Activated T-helper 1 cell treated with anti-CD3 and anti-CD28 coated beads, Interleukin-12 subunit alpha, Interleukin-12 subunit beta, Interleukin-2, Interleukin-4 antibody, amounts not matched to agents 30 ng/mL and 10 ng/mL and 1 ng/mL, durations not matched to agents 14 hours and 24 hours and 36 hours (primary cell): Measurements from ENCODE around the gene ARPP21. TPM values are rescaled to one million over a fixed set of nuclear protein-coding genes. Genes with fewer than 3 reads are reported as not detected.

Experiments used
- DNase-seq: peaks from one replicate; pipeline ENCODE4 v3.0.0; 2021; ENCODE audit warnings: low spot score
- H3K27ac Mint-ChIP-seq: one replicate; pipeline ENCODE4 v1.8.0; 2021; ENCODE audit warnings: mild to moderate bottlenecking, mixed read lengths
- H3K27me3 Mint-ChIP-seq: one replicate; pipeline ENCODE4 v1.8.0; 2022; ENCODE audit warnings: mild to moderate bottlenecking, moderate library complexity, mixed read lengths; ENCODE audit not compliant: insufficient read depth
- H3K36me3 Mint-ChIP-seq: one replicate; pipeline ENCODE4 v1.8.0; 2021; ENCODE audit warnings: low read depth, mixed read lengths
- H3K4me1 Mint-ChIP-seq: one replicate; pipeline ENCODE4 v1.8.0; 2021; ENCODE audit warnings: low read depth, mixed read lengths
- H3K4me3 Mint-ChIP-seq: one replicate; pipeline ENCODE4 v1.8.0; 2021; ENCODE audit warnings: mild to moderate bottlenecking, moderate library complexity, mixed read lengths
- H3K9me3 Mint-ChIP-seq: one replicate; pipeline ENCODE4 v1.8.0; 2021; ENCODE audit warnings: mixed read lengths
- intact Hi-C: fragments of 100-400 bp; cut with micrococcal nuclease; formaldehyde crosslinking; loops from one replicate; pipeline ENCODE4 v1.15.1; 2024
- total RNA-seq: library from RNA; stranded (reverse); gene quantifications from 2 replicates; pipeline ENCODE4 v1.2.3, GENCODE V29; 2022

ARPP21 gene
- total RNA-seq, 1 donor from 2014 or later: not detected

DNA sequence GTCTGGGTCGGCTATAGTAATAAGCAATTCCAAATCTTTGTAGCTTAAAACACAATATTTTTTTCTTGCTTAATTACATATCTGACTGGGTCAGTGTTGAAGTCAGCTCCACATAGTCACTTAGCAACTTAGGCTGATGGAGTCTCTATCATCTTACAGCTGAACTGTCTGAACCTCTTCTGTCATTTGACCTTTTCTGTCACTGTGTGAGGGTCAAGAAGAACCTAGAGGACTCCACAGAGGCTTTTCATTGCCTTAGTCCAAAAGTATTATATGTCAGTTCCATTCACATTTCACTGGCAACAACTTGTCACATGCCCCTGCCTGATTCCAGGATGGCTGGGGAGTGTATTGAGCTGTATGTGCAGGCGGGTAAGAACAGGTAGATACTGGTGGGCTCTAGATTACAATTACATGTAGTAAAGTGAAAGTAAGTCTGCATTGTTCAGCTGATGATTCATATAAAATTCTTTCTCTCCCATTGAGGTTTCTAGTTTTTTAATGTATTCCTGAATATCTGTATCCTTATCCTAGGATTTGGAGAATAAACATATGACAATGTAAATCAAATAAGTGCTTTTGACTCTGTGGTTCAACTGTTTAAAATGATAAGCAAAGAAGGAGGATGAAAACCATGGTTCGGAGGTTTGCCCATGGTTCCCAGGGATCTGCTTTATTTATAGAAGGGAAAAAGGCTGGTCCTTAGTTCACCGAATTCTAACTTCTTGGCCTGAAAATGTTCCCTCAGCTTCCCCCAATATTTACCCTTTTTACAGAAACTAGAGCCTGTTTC, 5.8 kb upstream of the ARPP21 start:
- H3K4me3 Mint-ChIP-seq: no peak overlapping the region
- intact Hi-C loops: no loop called here
- H3K4me1 Mint-ChIP-seq: no peaks in the 10 kb centered on the region
- DNase-seq: no peak
- H3K9me3 Mint-ChIP-seq: no peaks in the 10 kb centered on the region
- H3K27ac Mint-ChIP-seq: no peak overlapping the region
- peaks cover 5% of the 10 kb centered on the region for H3K27me3 Mint-ChIP-seq
- H3K36me3 Mint-ChIP-seq: no peaks in the 10 kb centered on the region

DNA sequence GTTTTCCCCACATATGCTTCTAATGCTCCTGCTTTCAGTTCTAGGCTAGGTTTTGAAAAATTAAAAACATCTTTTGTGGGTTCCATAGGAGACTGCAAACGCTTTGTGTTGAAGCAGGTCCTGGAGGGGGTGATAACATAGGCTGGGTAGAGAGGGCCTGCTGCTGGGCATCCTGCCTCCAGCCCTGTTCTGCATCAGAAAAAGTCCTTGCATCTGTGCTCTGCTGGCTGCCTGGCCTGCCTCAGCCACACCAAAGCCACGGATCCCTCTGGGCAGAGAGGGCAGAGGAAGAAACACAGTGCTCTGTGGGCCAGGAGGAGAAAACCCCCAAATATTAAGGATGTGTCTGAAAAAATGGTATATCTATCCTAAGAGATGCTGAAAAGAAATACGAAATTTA, 3.9 kb upstream of the ARPP21 start:
- intact Hi-C loops: no loop called here
- no peak for DNase-seq
- no peaks in the 10 kb centered on the region for H3K9me3 Mint-ChIP-seq
- H3K27ac Mint-ChIP-seq: no peak overlapping the region
- no peak overlapping the region for H3K4me3 Mint-ChIP-seq
- no peaks in the 10 kb centered on the region for H3K36me3 Mint-ChIP-seq
- H3K4me1 Mint-ChIP-seq: peaks cover 5% of the 10 kb centered on the region
- H3K27me3 Mint-ChIP-seq: peaks cover 18% of the 10 kb centered on the region

DNA sequence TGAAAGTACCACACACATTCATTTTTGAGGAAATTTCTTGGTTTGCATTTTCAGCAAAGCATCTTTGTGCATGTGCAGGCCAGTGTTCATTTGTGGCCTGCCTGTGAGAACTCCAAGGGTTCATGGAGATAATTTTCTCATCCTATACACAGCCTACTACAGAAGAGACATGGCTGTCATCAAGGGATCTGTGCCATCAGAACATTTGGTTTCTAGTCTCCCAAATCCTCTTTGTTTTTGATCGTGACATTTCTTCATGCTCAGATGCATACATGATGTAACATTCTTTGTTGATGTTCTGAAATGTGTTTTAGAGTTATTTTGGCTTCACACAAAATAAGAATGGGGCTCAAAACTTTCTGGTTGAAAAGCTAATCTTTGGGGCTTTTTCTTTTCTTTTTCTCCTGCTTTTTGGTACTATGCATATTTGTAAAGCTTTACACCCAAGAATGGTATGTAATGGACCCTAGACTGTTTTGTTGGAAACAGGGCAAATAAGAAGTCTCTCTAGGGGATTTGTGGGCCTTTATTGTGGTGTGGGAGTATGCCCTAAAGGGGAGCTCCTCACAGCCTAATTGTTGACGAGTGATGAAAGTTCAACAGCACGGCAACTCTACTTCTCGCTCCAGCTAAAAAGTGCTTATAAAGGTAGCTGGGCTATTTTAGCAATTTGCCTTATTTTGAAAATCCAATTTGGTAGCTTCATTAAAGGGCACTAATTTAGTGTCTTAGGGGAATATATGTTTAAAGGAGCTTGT, 3.2 kb upstream of the ARPP21 start:
- no peaks in the 10 kb centered on the region for H3K9me3 Mint-ChIP-seq
- H3K4me1 Mint-ChIP-seq: peaks cover 5% of the 10 kb centered on the region
- DNase-seq: no peak
- intact Hi-C loops: no loop called here
- H3K36me3 Mint-ChIP-seq: no peaks in the 10 kb centered on the region
- H3K27ac Mint-ChIP-seq: no peak overlapping the region
- H3K4me3 Mint-ChIP-seq: no peak overlapping the region
- H3K27me3 Mint-ChIP-seq: peaks cover 25% of the 10 kb centered on the region

DNA sequence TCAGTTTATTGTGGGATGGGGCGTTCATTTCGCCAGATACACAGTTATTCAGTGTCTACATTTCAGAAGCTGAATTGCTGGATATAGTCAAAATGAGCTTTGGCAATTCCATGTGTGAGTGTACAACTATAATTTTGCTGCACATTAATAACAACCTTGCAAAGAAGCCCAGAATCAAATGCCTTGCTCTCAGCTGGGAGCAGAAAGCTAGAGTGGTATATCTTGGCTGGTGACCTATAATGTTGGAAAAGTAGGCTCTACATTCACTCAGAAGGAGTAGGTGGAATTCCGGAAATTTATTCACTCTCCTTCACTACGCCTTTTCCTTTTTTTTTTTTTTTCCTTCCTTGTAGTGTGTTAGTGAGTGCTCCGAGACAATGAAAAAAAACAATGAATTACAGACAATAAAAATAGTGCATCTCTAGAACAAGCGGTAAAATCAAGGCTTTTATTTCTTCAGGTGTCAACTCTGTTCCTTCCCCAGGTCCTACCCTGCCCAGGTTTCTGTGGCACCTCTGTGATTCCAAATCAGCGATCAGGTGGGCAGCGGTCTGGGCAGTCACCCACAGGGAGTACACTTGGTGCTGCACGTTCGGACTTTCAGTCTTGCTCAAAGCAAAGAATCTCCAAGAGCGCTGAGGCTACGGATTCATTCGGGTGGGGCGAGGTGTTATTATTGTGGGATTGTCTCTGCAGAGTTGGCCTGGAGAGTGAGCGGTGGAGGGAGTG, 910 bp upstream of the ARPP21 start:
- Mint-ChIP-seq H3K4me1 (peaks cover 5% of the 10 kb centered on the region), H3K27me3 (peaks cover 37% of the 10 kb centered on the region), H3K36me3 (no peaks in the 10 kb centered on the region), H3K27ac (no peak overlapping the region), H3K9me3 (no peaks in the 10 kb centered on the region), H3K4me3 (no peak overlapping the region)
- intact Hi-C loops: no loop called here
- DNase-seq: no peak

DNA sequence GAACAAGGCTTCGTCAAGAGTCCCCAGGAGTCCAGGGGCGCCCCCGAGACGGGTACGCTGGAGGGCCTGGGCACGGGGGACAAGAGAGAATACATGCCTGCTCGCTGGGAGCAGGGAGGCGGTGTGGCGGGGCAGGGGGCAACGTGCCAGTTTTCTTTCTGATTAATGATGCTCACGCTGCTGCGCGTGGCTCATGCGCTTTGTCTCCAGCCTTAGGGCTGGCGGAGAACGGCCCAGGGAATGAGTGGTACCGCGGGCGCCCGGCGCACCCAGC, 408 bp upstream of the ARPP21 start:
- Mint-ChIP-seq H3K4me3 (no peak overlapping the region), H3K36me3 (no peaks in the 10 kb centered on the region)

DNA sequence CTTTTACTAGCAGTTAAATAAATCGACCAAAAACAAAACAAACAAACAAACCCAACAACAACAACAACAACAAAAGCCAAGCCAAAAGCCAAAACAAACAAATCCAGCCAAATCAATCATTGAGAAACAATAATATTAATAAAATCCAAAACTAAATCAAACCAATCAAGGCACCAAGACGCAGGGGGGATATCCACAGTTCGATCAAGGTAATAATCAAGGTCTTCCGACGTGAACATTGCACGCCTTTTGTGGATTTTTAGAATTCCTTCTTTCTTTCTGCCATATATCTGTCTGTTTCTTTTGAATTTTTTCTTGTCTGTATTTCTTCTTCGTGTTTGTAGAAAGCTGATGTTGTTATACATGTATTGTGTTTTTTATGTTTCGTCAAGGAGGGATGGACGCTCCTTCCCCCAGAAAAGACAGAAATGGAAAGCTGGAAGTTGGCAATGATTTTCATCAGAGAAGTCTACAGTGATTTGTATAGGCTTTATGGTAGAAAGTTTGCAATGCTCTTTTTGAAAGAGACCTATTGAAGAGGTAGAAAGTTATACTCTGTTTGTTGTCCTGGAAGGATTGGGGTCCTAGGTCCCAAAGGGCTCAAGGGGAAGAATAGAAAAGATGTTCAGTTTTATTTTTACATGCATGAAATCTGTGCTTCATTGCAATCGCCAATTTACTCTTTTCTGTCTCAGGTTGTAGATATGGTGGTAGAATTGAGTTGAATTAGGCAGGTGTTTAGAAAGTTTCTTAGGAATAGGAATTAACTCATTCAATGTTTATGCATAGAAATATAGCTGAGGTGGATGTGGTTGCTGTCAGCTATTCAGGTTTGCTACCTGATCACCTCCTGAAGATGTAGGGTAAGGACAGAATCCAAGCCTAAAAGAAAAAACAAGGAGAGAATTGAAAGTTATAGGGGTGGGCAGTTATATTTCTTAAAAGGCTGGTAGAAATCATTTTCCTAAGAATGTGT, 1.2 kb downstream of the ARPP21 start:
- Mint-ChIP-seq H3K27ac (no peak overlapping the region), H3K36me3 (no peaks in the 10 kb centered on the region), H3K4me1 (peaks cover 5% of the 10 kb centered on the region), H3K4me3 (no peak overlapping the region), H3K9me3 (no peaks in the 10 kb centered on the region), H3K27me3 (peaks cover 37% of the 10 kb centered on the region)
- no peak for DNase-seq
- intact Hi-C loops: no loop called here

More for the DNA sequence above, 408 bp upstream of the ARPP21 start:
- DNase-seq: no peak
- Mint-ChIP-seq H3K27ac (no peak overlapping the region), H3K27me3 (peaks cover 37% of the 10 kb centered on the region), H3K9me3 (no peaks in the 10 kb centered on the region), H3K4me1 (peaks cover 5% of the 10 kb centered on the region)
- intact Hi-C loops: no loop called here

DNA sequence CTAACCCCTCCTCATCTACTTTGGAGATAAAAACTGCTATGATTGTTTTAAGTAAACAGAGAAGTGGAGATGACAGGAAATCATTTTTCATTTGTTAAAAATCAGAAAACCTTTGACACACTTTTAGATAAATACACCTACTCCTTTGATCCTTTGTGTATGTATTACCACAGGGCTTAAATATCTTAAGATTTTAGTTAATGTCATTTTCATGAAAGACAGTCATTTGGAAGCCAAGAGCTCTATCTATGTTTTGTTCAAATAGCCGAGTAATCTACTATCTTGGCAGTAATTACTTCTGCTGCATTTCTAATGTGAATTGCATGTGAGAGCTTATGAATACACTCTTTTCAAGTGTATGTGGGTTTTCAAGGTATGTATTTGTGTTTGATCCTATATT, 2.0 kb downstream of the ARPP21 start:
- Mint-ChIP-seq H3K27ac (no peak overlapping the region), H3K36me3 (no peaks in the 10 kb centered on the region), H3K9me3 (no peaks in the 10 kb centered on the region), H3K4me3 (no peak overlapping the region), H3K27me3 (peaks cover 37% of the 10 kb centered on the region), H3K4me1 (peaks cover 5% of the 10 kb centered on the region)
- intact Hi-C loops: no loop called here
- DNase-seq: no peak

DNA sequence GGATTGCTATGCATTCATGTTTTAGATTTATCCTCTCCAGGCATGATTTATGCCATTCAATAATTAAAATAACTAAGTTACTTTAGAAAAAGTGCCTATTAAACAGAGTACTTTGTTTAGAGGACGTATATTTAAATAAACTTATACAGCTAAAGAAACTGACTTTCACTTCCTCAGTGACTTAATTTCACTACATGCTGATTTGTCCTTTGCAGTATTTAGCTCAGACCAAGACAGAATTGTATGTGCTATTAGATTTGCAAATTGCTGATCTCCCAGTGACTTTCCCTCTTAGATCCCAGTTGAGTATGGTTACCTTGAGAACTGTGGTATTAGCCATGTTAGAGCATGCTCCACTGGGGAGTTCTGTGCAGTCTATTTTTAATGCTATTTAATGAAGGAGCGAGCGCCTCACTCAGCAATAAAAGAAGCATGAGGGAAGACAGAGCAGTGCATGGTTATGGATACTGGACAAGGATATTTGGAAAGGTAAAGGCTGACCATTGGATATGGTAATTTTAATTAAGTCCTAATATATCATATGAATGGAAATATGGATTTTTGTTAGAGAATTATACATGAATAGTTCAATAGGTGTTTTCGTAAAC, 2.7 kb downstream of the ARPP21 start:
- no peak for DNase-seq
- H3K36me3 Mint-ChIP-seq: no peaks in the 10 kb centered on the region
- intact Hi-C loops: no loop called here
- H3K4me3 Mint-ChIP-seq: no peak overlapping the region
- H3K27ac Mint-ChIP-seq: no peak overlapping the region
- peaks cover 5% of the 10 kb centered on the region for H3K4me1 Mint-ChIP-seq
- H3K9me3 Mint-ChIP-seq: no peaks in the 10 kb centered on the region
- peaks cover 37% of the 10 kb centered on the region for H3K27me3 Mint-ChIP-seq

DNA sequence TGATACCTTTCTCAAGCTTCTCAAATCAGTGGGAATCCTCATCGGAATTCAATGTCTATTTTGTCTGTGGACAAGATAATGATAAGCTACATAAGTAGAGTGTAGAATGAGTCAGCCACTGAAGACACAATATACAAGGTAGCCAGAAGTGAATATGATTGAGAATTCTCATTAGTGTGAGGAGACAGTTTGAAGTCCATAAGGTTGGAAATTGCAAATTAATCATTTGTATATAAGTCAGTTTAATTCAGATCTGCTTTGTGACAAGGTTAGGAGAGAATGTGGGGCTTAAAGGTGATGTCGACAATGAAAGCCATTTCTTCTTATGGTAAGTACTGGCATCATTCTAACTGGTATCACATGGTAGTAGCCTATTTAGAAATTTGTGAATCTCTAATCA, 4.2 kb downstream of the ARPP21 start:
- H3K4me3 Mint-ChIP-seq: no peak overlapping the region
- peaks cover 5% of the 10 kb centered on the region for H3K4me1 Mint-ChIP-seq
- H3K36me3 Mint-ChIP-seq: no peaks in the 10 kb centered on the region
- peaks cover 32% of the 10 kb centered on the region for H3K27me3 Mint-ChIP-seq
- intact Hi-C loops: no loop called here
- H3K27ac Mint-ChIP-seq: no peak overlapping the region
- DNase-seq: no peak
- no peaks in the 10 kb centered on the region for H3K9me3 Mint-ChIP-seq

DNA sequence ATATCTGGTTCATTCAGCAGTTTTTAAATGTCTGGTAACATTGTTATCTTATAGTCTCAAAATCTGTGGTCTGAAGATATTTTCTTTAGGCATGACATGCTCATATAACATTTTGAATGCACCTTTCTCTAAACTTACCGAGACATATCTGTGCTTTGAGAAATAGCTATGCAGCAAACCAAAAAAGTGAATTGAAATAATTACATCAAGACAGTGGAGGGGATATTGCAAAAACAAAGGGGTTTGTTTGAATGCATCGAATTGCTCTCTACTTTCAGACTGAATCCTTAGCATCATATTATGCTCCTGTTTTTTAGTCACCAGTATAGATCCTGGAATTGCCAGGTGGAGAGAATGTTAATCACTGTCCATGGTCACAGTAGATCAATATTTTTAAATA, 5.1 kb downstream of the ARPP21 start:
- intact Hi-C loops: no loop called here
- DNase-seq: no peak
- Mint-ChIP-seq H3K36me3 (no peaks in the 10 kb centered on the region), H3K27ac (no peak overlapping the region), H3K27me3 (peaks cover 27% of the 10 kb centered on the region), H3K4me3 (no peak overlapping the region), H3K4me1 (peaks cover 4% of the 10 kb centered on the region), H3K9me3 (no peaks in the 10 kb centered on the region)

DNA sequence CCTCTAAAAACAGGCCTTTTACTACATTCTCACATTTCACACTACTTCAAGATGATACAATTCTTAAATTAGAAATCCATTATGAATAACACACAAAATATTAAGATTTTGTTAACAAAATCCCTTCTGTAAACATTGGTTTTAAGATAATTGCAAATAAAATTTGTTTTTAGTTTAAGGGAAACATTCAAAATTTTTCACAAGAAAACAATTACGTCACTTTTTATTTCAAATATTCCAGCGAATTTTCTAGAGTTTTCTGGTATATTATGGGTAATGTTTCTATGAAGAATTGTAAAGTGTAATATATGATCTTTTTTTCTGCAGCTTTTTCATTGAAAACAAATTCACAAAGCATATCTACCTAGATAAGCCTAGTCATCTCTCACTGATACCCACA, 5.9 kb downstream of the ARPP21 start:
- H3K4me3 Mint-ChIP-seq: no peak overlapping the region
- peaks cover 21% of the 10 kb centered on the region for H3K27me3 Mint-ChIP-seq
- no peaks in the 10 kb centered on the region for H3K4me1 Mint-ChIP-seq
- intact Hi-C loops: no loop called here
- no peak overlapping the region for H3K27ac Mint-ChIP-seq
- H3K36me3 Mint-ChIP-seq: no peaks in the 10 kb centered on the region
- no peak for DNase-seq
- H3K9me3 Mint-ChIP-seq: no peaks in the 10 kb centered on the region

DNA sequence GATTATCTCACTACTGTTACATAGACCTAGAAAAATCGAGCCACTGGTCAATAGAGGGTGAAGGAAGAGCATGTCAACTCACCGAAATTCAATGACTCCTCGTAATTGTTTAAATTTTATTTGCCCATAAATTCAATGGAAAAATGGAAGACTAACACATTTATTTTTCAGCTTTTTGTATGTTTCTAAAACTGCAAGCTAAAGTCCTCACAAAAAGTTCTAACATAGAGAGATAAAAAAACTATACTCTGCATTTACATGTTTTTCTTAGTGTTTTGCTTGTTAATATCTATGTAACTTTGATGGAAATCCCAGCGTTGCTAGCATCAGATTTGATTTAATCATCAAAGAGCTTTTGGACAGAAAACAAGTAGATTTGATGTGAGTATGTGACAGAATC, 6.8 kb downstream of the ARPP21 start:
- H3K36me3 Mint-ChIP-seq: no peaks in the 10 kb centered on the region
- H3K9me3 Mint-ChIP-seq: no peaks in the 10 kb centered on the region
- H3K4me3 Mint-ChIP-seq: no peak overlapping the region
- no peak for DNase-seq
- H3K27me3 Mint-ChIP-seq: peaks cover 12% of the 10 kb centered on the region
- intact Hi-C loops: no loop called here
- no peaks in the 10 kb centered on the region for H3K4me1 Mint-ChIP-seq
- H3K27ac Mint-ChIP-seq: no peak overlapping the region
